Keratinocyte (primary cell): ENCODE results near the gene ADAMTSL1. TPM values are rescaled to one million over a fixed set of nuclear protein-coding genes. Genes with fewer than 3 reads are reported as not detected.

ENCODE experiments used
- DNase-seq: peaks from one replicate; pipeline ENCODE4 v3.0.0-alpha.2; 2011; ENCODE audit warnings: low read depth, missing footprints, low spot score
- FAIRE-seq: peaks from 2 replicates; lab custom pipeline; 2011; peaks lifted over from hg19 to GRCh38; lab: Jason Lieb, UNC
- H2AFZ ChIP-seq: 2 replicates; pipeline ENCODE4 v1.6.0; 2012; ENCODE audit warnings: low read length, control low read depth, inconsistent platforms; ENCODE audit not compliant: control insufficient read depth
- H3K27ac ChIP-seq: 2 replicates; pipeline ENCODE4 v1.5.1; 2011; ENCODE audit warnings: low read length; ENCODE audit not compliant: control insufficient read depth, insufficient read depth
- H3K27me3 ChIP-seq: 3 replicates; pipeline ENCODE4 v1.6.0; 2011; ENCODE audit warnings: low read length; ENCODE audit not compliant: control insufficient read depth, insufficient read depth; ENCODE audit errors: extremely low read depth
- H3K36me3 ChIP-seq, 2 experiments: 2 replicates in 1 of 2; 3 replicates in 1 of 2; pipeline ENCODE4 v1.5.1; 2011; ENCODE audit warnings: low read length in 2 of 2, mild to moderate bottlenecking in 1 of 2; ENCODE audit not compliant: control insufficient read depth in 2 of 2, insufficient read depth in 2 of 2; ENCODE audit errors: extremely low read depth in 1 of 2
- H3K4me1 ChIP-seq: 3 replicates; pipeline ENCODE4 v1.5.1; 2011; ENCODE audit warnings: low read length; ENCODE audit not compliant: control insufficient read depth, insufficient read depth; ENCODE audit errors: extremely low read depth
- H3K4me2 ChIP-seq: 3 replicates; pipeline ENCODE4 v1.6.0; 2011; ENCODE audit warnings: low read depth, low read length; ENCODE audit not compliant: control insufficient read depth, insufficient read depth; ENCODE audit errors: extremely low read depth
- H3K4me3 ChIP-seq, 3 experiments: fragments of 200-600 bp in 1 of 3; sonication (generic) in 1 of 3; 2 replicates in 2 of 3; 3 replicates in 1 of 3; pipeline ENCODE4 v1.5.1; 2011 to 2016; ENCODE audit warnings: low read length in 3 of 3, mild to moderate bottlenecking in 3 of 3, control low read depth in 2 of 3, inconsistent platforms in 1 of 3, low read depth in 1 of 3, mixed read lengths in 1 of 3, mixed run types in 1 of 3, moderate library complexity in 1 of 3; ENCODE audit not compliant: control insufficient read depth in 2 of 3, insufficient read depth in 2 of 3; ENCODE audit errors: extremely low read depth in 1 of 3
- H3K79me2 ChIP-seq: 2 replicates; pipeline ENCODE4 v1.6.0; 2012; ENCODE audit warnings: low read length; ENCODE audit not compliant: control insufficient read depth, insufficient read depth
- H3K9ac ChIP-seq: 3 replicates; pipeline ENCODE4 v1.6.0; 2011; ENCODE audit warnings: low read length; ENCODE audit not compliant: control insufficient read depth, insufficient read depth; ENCODE audit errors: extremely low read depth
- H3K9me1 ChIP-seq: 3 replicates; pipeline ENCODE4 v1.6.0; 2011; ENCODE audit warnings: low read length; ENCODE audit not compliant: control insufficient read depth, insufficient read depth; ENCODE audit errors: extremely low read depth
- H3K9me3 ChIP-seq: 2 replicates; pipeline ENCODE4 v1.5.1; 2012; ENCODE audit warnings: low read depth, low read length; ENCODE audit not compliant: control insufficient read depth
- H4K20me1 ChIP-seq: 3 replicates; pipeline ENCODE4 v1.6.0; 2011; ENCODE audit warnings: low read length; ENCODE audit not compliant: control insufficient read depth, insufficient read depth; ENCODE audit errors: extremely low read depth
- EZH2 ChIP-seq: IDR thresholded peaks from one replicate; pipeline ENCODE4 v1.6.1; 2012; ENCODE audit warnings: inconsistent platforms, mild to moderate bottlenecking, low read length, moderate library complexity
- dilution Hi-C: fragments of 300-500 bp; cut with MboI; formaldehyde crosslinking; loops from one replicate; pipeline ENCODE4 v1.7.0; 2020; ENCODE audit warnings: low sequenced_read_pairs; ENCODE audit not compliant: extremely low pct_ligation_motif_present
- polyA plus RNA-seq, 5 experiments: library from polyadenylated mRNA; depleted of rRNA in 3 of 5; stranded (reverse) in 3 of 5; stranded (forward) in 1 of 5; unstranded in 1 of 5; fragments of >200 nt; gene quantifications; 1 replicate in 1 of 5; 2 replicates in 3 of 5; 3 replicates in 1 of 5; pipeline versions ENCODE4 v1.2.1 to v1.2.3, GENCODE V29; 2011 to 2012; ENCODE audit warnings: missing spikeins in 2 of 5, low read depth in 1 of 5, low replicate concordance in 1 of 5
- TF ChIP-seq, protein P1 (sequence below), 3 experiments: IDR thresholded peaks in 1 of 3; conservative IDR thresholded peaks in 1 of 3; optimal IDR thresholded peaks in 1 of 3; 2 replicates in 2 of 3; 3 replicates in 1 of 3; pipeline versions ENCODE3 to v1.5.1; 2011; ENCODE audit warnings: low read length in 3 of 3, mild to moderate bottlenecking in 3 of 3, moderate library complexity in 2 of 3, control low read depth in 1 of 3, inconsistent platforms in 1 of 3; ENCODE audit not compliant: insufficient read depth in 2 of 3; ENCODE audit errors: extremely low read depth in 1 of 3

The ADAMTSL1 gene
- polyA plus RNA-seq, 1 donor (not counting 4 experiments of a cell fraction or from before 2014, with no cell fraction given), result 1.1 TPM

- Histone ChIP-seq H2AFZ (no peak overlapping the region), H3K9ac (no peak overlapping the region), H3K4me3 (no peak overlapping the region), H3K4me1 (no peaks in the 10 kb centered on the region), H3K9me1 (no peaks in the 10 kb centered on the region), H4K20me1 (no peaks in the 10 kb centered on the region), H3K9me3 (no peaks in the 10 kb centered on the region), H3K4me2 (no peak overlapping the region), H3K27ac (no peak overlapping the region), H3K36me3 (no peaks in the 10 kb centered on the region), H3K27me3 (no peaks in the 10 kb centered on the region), H3K79me2 (no peaks in the 10 kb centered on the region)
- dilution Hi-C loops, result no loop called here
- DNase-seq (no peak), FAIRE-seq (no peak)
- no peak for TF ChIP-seq EZH2
- TF ChIP-seq, protein P1, sequence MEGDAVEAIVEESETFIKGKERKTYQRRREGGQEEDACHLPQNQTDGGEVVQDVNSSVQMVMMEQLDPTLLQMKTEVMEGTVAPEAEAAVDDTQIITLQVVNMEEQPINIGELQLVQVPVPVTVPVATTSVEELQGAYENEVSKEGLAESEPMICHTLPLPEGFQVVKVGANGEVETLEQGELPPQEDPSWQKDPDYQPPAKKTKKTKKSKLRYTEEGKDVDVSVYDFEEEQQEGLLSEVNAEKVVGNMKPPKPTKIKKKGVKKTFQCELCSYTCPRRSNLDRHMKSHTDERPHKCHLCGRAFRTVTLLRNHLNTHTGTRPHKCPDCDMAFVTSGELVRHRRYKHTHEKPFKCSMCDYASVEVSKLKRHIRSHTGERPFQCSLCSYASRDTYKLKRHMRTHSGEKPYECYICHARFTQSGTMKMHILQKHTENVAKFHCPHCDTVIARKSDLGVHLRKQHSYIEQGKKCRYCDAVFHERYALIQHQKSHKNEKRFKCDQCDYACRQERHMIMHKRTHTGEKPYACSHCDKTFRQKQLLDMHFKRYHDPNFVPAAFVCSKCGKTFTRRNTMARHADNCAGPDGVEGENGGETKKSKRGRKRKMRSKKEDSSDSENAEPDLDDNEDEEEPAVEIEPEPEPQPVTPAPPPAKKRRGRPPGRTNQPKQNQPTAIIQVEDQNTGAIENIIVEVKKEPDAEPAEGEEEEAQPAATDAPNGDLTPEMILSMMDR (optimal IDR thresholded peaks at IDR 0.05 in 1 of 3, IDR thresholded peaks at IDR 0.05 in 1 of 3, conservative IDR thresholded peaks at IDR 0.05 in 1 of 3; ENCODE audit: extremely low read depth in 1 of 3, insufficient read depth in 2 of 3, low read length in 3 of 3), result no peak
Measured at GRCh38 chr9:18638371-18639249, 164.7 kb downstream of the ADAMTSL1 start.

DNA sequence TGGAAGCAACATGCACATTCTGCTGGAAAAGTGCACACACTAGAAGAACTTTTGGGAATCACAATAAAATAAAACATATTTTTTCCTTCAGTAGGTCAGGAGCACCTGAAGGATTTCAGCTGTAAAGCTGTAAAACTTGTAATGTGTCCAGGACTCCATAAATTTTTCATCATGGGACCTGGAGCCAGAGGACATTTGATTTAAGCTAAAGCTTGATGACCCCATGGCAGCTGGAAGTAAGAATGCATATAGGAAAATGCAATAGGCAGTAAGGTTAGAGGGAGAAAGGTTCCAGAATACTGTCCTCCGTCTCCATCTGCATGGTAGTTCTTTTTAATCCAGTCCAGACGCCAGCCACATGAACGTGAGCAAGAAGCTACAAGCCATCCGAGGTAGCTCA lies 166.0 kb downstream of the ADAMTSL1 start:
- dilution Hi-C loops, result no loop called here
- DNase-seq (no peak), FAIRE-seq (no peak)

More for the DNA sequence above, 166.0 kb downstream of the ADAMTSL1 start:
- TF ChIP-seq EZH2, result no peak
- TF ChIP-seq, protein P1 (optimal IDR thresholded peaks at IDR 0.05 in 1 of 3, IDR thresholded peaks at IDR 0.05 in 1 of 3, conservative IDR thresholded peaks at IDR 0.05 in 1 of 3; ENCODE audit: extremely low read depth in 1 of 3, insufficient read depth in 2 of 3, low read length in 3 of 3), result no peak
- H3K36me3 ChIP-seq, result no peaks in the 10 kb centered on the region
- no peaks in the 10 kb centered on the region for H3K27me3 ChIP-seq
- H3K9ac ChIP-seq, result no peak overlapping the region
- H3K4me3 ChIP-seq, result no peak overlapping the region
- no peak overlapping the region for H3K27ac ChIP-seq
- H3K79me2 ChIP-seq, result no peaks in the 10 kb centered on the region
- H3K4me2 ChIP-seq, result no peak overlapping the region
- H3K9me1 ChIP-seq, result no peaks in the 10 kb centered on the region
- H3K9me3 ChIP-seq, result no peaks in the 10 kb centered on the region
- no peak overlapping the region for H2AFZ ChIP-seq
- H4K20me1 ChIP-seq, result no peaks in the 10 kb centered on the region
- no peaks in the 10 kb centered on the region for H3K4me1 ChIP-seq
